Astrocyte of the hippocampus (primary cell): ENCODE results near the gene CPLX1.

Experiments
- DNase-seq: peaks from one replicate; pipeline ENCODE4 v3.0.0; 2011; ENCODE audit warnings: low read depth, low spot score

The CPLX1 gene

DNA sequence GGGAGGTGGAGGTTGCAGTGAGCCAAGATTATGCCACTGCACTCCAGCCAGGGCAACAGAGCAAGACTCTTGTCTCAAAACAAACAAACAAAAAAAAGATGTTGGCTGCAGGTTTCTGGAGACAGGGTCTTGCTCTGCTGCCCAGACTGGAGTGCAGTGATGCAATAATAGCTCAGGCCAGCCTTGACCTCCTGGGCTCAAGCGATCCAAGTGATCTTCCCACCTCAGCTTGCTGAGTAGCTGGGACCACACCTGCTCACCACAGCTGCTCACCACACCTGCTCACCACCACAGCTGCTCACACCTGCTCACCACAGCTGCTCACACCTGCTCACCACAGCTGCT, 29.9 kb upstream of the CPLX1 start:
- no peak for DNase-seq

DNA sequence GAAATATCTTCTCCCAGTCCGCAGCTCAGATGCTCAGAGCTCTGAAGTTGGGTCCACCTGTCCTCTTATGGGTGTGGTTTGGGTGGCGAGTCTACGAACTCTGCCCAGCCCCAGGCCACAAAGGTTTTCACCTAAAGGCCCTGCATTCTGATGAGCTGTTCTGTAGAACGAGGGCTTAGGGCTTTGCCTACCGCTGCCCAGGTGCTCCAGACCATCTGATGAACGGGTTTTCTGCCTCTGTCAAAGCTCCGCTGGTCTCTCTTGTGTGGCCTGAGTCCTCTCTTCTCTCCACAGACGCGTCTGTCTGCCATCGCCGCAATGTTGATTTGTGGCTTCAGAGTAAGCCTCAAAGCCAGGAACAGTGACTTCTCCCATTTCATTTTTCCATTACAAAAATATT, 28.4 kb upstream of the CPLX1 start:
- DNase-seq, result no peak

DNA sequence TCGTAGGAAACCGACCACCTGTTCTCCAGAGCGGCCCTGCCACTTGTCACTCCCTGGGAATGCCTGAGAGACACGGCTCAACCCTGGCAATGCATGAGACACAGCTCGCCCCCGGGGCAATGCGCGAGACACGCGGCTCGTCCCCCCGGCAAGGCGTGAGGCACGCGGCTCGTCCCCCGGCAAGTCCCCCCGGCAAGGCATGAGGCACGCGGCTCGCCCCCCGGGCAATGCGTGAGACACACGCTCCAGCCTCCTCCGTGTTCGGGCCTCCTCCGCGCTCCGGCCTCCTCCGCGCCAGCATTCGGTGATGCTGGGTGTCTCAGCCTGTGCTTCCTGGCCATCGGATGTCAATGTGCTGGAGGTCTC, 27.5 kb upstream of the CPLX1 start:
- no peak for DNase-seq

DNA sequence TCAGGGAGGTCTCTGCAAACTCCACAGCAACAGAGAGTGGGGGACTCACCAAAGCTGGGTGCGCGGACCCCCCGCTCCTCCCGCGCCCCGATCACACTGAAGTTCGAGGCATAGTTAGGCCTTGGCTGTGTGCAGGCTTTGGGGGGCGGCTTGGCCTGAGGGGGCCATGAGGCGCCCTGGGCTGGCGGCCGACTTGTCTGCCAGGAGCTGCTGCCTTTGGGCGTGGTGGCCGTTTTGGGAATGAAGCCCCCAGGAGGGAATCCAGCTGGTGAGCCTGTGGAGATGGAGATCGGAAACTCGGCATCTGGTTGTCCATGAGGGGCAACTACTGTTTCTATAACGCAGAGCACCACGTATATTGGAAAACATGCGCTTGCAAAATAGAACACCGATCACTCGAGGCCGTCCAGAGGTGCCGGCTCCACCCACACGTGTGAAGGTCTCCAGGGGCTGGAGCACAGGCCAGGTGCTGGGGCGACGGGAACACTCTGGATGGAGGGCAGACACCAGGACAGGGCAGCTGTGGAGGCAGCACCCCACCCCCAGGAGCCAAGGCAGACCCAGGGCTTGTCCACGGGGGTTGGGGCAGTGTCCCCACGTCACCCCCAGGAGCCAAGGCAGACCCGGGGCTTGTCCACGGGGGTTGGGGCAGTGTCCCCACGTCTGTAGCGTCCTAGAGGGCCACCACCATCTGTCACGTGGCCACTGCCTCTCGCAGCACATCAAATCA, 25.9 kb upstream of the CPLX1 start:
- DNase-seq, result no peak

DNA sequence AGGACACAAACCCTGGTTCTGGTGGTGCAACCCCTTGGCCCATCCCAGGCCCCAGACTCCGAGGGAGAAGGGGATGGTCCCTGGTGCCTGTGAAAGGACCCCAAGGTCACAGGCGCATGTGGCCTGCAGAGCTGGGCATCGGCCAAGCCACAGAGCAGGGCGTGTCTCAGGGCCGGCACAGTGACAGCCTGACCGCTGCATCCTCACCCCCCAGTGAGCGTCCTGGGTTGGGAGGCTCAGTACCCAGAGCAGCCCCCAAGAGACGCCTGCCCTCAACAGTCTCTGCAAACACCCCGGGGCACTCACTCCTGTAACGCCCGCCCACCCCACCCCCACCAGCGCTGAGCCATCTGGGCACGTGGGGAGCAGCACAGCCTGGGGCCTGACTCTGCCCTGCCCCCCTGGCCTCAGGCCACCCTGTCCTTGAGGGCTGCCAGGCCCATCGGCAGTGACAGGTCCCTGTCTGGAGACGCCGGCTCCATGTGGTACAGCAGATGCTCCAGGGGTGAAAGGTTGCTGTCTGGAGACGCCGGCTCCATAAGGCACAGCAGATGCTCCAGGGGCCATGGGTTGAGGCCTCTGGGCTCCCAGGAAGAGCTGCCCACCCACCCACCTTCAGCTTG, 24.5 kb upstream of the CPLX1 start:
- no peak for DNase-seq

DNA sequence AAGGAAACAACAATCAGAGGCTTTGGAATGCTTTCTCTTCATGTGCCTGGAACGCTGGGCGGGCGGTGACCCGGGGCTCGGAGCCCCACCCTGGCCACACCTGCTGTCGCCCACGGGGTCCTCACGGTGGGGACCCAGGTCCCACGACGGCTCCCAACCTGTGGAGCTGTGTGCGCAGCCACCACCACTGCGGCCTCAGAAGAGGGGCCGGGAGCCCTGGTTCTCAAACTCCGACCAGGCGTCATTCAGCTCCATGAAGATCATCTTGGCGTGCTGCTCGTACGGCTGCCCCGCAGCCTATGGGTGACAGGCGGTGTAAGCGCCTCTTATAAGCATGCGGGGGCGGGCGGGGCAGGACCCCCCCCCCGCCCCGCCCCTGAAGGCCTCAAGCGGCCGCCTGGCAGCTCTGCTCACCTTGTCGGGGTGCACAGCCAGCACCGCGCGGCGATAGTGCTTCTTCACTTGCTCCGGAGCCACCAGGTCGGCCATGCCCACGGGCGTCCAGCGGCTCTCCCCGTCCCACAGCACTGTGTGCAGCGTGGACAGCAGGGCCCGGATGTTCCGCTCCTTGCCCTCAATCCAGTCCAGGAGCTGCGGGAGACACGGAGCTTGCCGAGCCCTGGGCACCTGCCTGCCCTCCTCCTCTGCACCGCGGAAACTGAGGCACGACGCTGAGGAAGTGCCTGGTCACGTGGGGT, 23.7 kb upstream of the CPLX1 start:
- no peak for DNase-seq

DNA sequence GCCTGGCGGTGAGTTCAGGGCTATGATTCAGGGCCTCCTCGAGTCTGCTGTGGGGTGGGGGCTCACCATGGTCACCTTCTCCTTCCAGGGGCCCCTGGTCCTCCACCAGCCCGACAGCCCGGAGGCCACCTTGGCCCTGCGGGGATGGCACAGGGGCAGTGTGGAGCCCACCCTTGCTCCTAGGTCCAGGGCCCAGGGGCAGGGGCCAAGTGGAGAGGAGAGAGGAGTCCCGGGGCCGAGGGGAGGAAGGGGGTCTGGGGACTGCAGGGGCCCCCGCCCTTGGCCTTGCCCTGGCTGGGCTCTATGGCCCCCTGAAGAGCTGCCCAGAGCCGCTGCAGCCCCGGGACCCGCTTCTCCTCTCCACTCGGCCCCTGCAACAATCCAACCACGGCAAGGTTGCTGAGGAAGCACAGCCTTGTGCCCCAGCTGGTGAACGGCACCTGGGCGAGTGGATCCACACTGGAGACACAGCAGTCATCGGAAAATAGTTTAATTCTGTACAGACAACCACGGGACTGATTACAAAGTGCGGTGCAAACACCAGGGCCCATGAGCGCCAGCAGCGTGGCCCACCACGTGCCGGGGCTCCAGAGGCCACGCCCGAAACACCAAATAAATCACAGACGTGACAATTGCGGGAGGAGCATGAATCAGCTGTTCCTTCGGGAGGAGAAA, 23.0 kb upstream of the CPLX1 start:
- DNase-seq, result no peak

DNA sequence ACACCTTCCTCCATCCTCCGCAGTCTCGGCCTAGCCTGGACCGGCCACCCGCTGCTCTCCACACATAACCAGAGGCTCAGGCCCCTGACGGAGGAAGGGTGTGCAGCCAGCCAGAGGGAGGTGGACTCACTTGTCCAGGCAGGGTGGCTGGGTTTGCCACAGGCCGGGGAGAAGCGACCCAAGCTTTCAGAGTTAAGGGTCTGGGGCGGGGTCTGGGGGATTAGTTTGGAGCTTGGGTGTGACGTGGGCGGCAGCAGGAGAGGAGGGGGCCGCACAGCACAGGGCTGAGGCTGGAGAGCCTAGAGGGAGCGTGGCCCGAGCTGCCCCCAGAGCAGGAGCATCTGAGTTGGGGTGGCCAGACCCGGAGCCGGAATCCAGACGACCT, 22.4 kb upstream of the CPLX1 start:
- DNase-seq, result no peak

DNA sequence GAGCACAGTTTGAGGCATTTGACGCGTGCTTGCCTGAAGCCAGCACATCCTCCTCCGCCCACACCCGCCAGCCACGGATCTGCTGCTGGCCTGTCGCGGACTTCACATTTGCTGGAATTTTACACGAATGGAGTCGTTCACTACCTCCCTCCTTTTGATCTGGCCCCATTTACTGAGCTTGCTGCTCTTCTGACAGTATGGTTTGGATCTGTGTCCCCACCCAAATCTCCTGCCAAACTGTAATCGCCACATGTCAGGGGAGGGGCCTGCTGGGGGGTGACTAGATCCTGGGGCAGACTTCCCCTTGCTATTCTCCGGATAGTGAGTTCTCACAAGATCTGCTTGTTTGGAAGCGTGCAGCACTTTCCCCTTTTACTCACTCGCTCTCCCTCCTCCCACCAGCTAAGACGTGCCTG, 19.9 kb upstream of the CPLX1 start:
- no peak for DNase-seq

DNA sequence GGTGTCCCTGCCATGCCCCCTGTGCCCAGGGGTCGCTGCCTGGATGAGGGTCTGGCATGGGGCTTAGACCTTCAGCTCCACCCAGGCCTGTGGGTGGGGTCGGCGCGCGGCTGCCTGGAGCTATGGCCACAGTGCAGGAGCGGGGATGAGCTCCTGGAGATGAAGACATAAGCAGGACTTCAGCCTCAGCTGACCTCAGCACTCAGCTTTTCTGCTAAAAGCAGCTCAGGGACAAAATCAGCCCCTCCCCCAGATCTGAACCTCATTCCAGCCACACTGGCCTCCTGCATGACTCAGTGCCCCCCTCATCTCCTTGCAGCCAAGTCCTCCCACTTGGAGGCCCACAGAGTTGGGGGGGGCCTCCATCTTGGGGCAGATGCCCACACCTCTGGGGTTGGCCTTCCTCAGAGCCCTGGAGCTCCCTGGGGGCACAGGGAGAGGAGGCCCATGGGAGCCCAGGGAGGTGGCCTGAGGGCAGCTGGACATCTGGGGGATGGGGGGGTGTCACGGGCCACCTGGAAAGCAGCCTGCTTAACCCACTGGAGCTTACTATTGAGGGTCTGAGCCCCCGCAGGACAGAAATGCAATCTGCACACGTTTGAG, 19.4 kb upstream of the CPLX1 start:
- DNase-seq, result no peak

DNA sequence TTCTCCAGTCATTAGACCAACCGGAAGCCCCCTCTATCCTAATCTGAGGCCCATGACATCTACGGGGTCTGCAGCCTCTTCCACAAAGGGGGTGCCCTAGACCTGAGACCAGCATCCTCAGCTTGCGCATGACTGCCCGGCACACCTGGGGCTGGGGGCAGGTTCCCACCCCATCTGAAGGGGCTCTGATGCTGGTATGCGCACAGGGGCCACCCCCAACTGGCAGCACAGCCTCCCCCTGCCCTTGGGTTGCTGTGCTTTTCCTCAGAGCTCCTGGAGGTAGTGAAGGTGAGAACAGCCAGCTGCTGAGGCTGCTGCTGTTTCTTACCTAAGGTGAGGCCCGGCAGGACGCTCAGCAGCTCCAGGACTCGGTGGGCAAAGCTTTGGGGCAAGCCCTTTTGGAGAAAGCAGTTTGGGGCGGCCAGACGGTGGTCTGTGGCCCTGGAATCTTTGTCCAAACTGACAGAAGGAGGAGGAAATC, 18.9 kb upstream of the CPLX1 start:
- no peak for DNase-seq

DNA sequence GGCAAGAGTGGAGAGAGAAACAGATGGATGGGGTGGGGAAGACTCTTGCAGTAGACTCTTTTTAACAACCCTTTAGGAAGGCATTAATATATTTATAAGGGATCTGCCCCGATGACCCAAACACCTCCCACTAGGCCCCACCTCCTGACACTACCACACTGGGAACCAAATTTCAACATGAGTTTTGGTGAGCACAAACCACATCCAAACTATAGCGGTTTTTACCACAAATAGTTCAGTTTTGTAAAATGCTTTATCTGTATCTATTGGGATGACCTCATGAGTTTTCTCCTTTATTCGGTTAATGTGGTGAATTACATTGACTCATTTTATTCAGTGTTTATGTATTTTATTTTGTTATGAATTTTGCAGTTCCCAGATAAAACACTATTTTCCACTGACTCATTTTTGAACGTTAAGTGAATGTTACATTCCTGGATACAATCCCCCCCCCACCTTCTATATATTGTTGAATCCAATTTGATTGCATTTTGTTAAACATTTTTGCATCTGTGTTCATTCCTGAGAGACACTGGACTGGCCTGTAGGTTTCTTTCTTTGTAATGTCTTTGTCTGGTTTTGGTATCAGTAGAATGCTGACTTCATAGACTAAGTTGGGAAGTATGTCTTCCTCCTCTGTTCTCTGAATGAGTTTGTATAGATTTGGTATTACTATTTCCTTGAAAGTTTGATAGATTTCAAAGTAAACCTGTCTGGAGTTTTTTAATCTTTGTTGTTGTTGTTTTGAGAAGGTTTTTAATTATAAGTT, 13.9 kb upstream of the CPLX1 start:
- DNase-seq, result no peak

DNA sequence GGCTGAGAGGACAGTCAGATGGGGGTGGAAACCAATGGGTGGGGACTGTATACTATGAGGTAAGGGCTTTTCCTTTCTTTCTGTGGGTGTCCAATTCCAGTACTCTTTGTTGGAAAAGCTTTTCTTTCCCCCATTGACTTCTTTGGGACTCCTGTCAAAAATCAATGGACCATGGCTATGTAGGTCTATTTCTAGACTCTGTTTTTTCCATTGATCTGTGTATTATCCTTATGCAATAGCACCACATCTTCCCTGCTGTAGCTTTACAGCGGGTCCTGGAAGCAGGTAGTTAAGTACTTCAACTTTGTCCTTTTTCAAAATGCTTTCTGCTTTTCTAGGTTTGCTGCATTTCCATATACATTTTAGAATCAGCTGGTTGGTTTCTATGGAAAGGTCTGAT, 11.8 kb upstream of the CPLX1 start:
- DNase-seq, result no peak

DNA sequence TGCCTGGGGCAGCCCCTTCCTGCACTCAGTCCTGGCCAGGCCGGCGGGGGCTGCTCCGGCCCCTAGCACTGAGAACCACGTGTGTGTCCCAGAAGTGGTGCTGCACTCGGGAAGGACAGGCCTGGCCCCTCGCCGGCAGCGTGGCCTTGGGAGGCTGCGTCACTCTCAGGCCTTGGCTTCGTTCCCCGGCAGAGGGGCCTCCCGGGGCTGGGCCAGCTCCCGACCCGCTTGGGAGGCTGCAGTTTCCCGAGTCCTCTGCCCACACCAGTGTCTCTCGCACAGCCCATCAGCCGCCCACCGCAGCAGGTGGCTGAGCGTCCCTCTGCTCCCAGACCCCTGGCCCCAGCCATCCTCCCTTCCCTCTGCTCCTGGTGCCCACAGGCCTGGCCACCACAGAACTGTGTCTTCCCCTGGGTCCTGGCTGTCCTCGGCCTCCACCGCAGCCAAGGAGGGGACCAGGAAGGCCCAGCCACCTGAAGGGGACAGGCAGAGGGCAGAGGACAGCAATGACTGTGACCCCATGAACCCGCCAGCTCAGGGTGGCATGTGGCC, 10.9 kb upstream of the CPLX1 start:
- peak; percentile 53 for DNase-seq

DNA sequence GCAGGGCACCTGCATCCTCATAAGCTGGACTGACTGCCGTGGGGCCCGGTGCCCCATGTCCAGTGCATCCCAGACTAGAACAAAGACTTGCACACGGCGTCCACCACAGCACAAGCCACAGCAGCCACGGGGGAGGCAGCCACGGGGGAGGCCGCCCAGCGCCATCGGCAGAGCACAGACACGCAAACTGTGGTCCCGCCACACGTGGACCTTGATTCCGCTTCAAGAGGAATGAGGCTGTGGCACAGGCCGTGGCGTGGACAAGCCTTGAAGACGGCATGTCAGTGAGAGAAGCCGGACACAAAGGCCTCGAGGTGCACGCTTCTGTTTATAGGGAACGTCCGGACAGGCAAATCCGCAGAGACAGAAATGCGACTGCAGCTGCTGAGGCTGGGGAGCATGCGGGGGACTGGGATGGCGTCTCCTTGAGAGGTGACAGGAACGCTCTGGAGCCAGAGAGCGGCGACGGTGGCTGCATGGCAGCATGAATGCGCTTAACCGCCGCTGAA, 10.1 kb upstream of the CPLX1 start:
- DNase-seq, result no peak

DNA sequence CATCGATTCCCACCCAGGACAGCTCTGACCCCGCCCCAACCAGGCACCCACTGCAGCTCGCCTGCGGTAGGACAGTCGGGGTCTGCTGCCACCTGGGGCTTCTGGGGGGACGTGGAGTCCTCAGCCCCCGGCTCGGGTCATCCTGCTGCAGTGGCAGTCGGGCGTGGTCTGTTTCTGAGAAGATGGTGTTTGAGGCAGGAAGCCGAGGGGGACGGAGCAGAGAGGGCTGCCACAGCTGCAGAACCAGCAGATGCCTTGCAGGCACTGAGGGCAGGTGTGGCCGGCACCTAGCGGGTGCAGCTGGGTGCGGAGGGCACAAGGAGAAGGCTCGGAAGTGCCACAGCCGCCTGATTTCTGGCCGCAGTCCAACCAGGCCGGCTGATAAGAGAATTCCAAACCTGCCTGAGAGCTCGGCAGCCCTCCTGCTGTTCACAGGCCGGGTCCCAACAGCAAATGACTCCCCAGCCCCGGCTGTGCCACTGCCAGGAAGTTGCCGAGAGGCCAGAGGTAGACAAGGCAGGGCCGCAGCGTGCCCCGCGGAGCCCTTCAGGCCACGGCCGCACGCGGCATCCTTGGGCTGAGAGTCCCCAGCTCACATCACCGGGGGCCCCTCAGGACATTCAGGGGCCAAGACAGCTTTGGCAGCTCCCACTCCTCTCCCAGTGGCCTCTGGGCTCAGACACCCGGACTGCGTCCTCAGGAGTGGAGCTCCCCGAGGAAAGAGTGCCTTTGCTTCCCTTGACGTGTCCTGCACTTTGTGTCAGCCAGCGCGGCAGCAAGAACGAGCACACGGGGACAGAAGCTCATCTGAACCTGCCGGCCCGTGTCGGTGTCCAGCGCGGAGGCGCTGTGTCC, 9.4 kb upstream of the CPLX1 start:
- DNase-seq, result no peak

DNA sequence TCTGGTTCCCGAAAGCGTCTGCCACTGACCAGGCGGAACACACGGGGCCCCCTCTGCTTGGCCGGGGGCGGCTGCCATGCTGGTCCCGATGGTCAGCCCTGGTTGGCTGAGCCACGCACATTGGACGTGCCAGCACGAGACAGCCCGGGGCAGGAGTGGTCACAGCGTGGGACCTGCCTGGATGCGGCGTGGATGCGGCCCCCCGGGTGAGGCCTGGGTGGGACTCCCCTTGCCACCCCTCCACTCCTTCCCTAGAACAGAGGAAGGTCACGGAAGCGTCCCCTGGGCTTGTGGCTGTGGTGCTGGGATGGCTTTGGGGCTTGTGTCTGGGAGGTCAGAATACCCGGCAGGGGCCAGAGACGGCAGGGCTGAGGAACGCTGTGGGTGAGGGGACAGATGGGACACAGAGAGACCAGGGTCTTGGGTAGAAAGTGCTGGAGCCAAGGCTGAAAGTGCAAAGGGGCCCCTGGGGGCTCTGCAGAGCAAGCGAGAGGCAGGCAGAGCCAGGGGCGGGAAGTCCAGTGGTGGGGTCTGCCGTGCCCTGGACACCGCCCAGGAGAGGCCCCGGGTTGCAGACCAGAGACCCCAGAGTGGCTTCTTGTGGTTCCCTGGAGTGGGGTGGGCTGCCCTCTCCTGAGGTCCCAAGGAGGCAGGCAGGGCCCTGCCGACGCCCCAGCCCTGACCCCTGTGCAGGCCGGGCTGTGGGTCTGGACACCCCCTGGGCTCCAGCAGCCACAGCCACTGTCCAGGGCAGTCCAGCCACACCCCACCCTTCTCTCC, 8.6 kb upstream of the CPLX1 start:
- DNase-seq, result no peak

DNA sequence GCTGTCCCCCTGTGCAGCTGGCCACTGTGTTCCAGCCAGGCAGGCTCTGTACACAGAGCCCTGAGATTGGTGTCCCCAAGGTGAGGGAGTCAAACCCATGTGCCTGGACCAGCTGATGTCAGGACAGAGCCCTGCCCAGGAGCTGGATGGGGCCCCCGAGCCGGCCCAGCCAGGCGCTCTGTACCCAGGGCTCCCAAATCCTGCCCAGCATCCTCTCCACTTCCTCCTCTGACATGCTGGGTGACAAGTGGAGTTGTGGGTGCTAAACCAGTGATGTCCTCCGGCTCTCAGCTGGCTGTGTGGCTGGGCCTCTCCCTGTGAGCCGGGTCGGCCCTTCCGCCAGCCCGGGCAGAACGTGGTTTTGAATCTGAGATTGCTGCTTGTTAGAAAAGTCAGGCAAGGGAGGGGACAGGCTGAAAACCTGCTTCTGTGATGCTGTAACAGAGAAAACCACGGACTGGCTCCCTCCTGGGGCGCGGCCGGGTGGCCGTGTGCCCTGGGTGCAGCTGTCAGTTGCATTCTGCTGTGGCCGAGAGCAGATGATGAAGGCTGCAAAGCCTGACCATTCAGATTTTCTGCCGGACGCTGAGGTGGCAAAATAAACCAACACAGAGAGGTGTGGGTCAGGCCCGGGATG, 7.9 kb upstream of the CPLX1 start:
- no peak for DNase-seq

DNA sequence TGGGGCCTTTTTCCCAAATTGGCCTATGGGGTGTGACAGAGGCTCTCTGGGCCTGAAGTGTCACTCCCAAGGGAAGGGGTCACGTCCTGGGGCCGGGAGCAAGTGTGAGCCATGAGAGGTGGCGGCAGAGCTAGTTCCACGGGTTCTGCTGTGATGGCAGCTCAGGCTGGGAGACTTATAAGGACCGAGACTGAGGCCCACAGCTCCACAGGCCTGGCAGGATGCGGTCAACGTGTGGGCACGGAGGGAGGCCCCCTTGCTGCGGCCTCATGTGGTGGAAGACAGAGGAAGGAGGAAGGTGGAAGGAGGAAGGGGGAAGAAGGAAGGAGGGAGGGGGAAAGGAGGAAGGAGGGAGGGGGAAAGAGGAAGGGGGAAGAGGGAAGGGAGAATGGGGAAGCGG, 7.2 kb upstream of the CPLX1 start:
- DNase-seq, result no peak
